Mesendoderm (in vitro differentiated cells): Measurements from ENCODE around the gene SEMA4C.

Experiments used
- DNase-seq: peaks from one replicate; pipeline ENCODE4 v3.0.0; 2013
- H2AK5ac ChIP-seq: 2 replicates; pipeline ENCODE4 v1.6.1; 2013; ENCODE audit warnings: low read length, inconsistent platforms
- H2BK120ac ChIP-seq: 2 replicates; pipeline ENCODE4 v1.6.1; 2013; ENCODE audit warnings: low read depth, mild to moderate bottlenecking, low read length, moderate library complexity, mixed read lengths
- H2BK15ac ChIP-seq: replicated peaks from 2 replicates; pipeline ENCODE4 v1.6.1; 2013; ENCODE audit warnings: low read depth, mild to moderate bottlenecking, moderate library complexity
- H2BK5ac ChIP-seq: 2 replicates; pipeline ENCODE4 v1.6.1; 2013; ENCODE audit warnings: low read length, inconsistent platforms
- H3K18ac ChIP-seq: 2 replicates; pipeline ENCODE4 v1.6.1; 2013; ENCODE audit warnings: mild to moderate bottlenecking, low read length, mixed read lengths
- H3K23ac ChIP-seq: one replicate; pipeline ENCODE4 v1.6.1; 2013; ENCODE audit warnings: low read length
- H3K27ac ChIP-seq: 2 replicates; pipeline ENCODE4 v1.5.1; 2013; ENCODE audit warnings: low read depth, mild to moderate bottlenecking, inconsistent platforms, low read length, moderate library complexity
- H3K27me3 ChIP-seq: 2 replicates; pipeline ENCODE4 v1.6.1; 2013; ENCODE audit warnings: low read length, control low read depth, mild to moderate bottlenecking, inconsistent platforms; ENCODE audit not compliant: insufficient read depth, poor library complexity
- H3K36me3 ChIP-seq: 2 replicates; pipeline ENCODE4 v1.6.1; 2013; ENCODE audit warnings: low read length, inconsistent platforms; ENCODE audit not compliant: control insufficient read depth, insufficient read depth
- H3K4ac ChIP-seq: one replicate; pipeline ENCODE4 v1.6.1; 2013; ENCODE audit warnings: low read depth, mild to moderate bottlenecking, low read length, moderate library complexity
- H3K4me1 ChIP-seq: 2 replicates; pipeline ENCODE4 v1.6.1; 2013; ENCODE audit warnings: low read depth, low read length, inconsistent platforms; ENCODE audit not compliant: control insufficient read depth
- H3K4me2 ChIP-seq: 2 replicates; pipeline ENCODE4 v1.6.1; 2013; ENCODE audit warnings: low read length
- H3K4me3 ChIP-seq: 2 replicates; pipeline ENCODE4 v1.5.1; 2013; ENCODE audit warnings: mild to moderate bottlenecking, low read length
- H3K56ac ChIP-seq: one replicate; pipeline ENCODE4 v1.6.1; 2013; ENCODE audit warnings: low read length
- H3K79me1 ChIP-seq: 2 replicates; pipeline ENCODE4 v1.6.1; 2013; ENCODE audit warnings: low read length, inconsistent platforms
- H3K79me2 ChIP-seq: 2 replicates; pipeline ENCODE4 v1.6.1; 2013; ENCODE audit warnings: mild to moderate bottlenecking, low read length; ENCODE audit not compliant: control insufficient read depth, insufficient read depth
- H3K9ac ChIP-seq: 2 replicates; pipeline ENCODE4 v1.6.1; 2013; ENCODE audit warnings: low read length, inconsistent platforms
- H4K5ac ChIP-seq: one replicate; pipeline ENCODE4 v1.6.1; 2013; ENCODE audit warnings: low read length
- H4K8ac ChIP-seq: one replicate; pipeline ENCODE4 v1.6.1; 2013; ENCODE audit warnings: low read depth, mild to moderate bottlenecking, control low read depth, low read length, moderate library complexity
- WGBS: extraction: QIAGEN DNeasy Blood & Tissue Kit; methylation state at CpG from one replicate; pipeline ENCODE4 v1.1.7; 2013; ENCODE audit warnings: low lambda C conversion rate, missing lambda C conversion rate; ENCODE audit not compliant: insufficient coverage; ENCODE audit errors: extremely low coverage; 5-methylcytosine and 5-hydroxymethylcytosine counted together

The SEMA4C gene

GRCh38 chr2:96847586-96847985, 22.3 kb downstream of the SEMA4C start:
- no peak overlapping the region for H3K56ac ChIP-seq
- H3K23ac ChIP-seq = no peak overlapping the region
- no peak overlapping the region for H3K4ac ChIP-seq
- no peak overlapping the region for H2BK15ac ChIP-seq
- no peak overlapping the region for H2BK5ac ChIP-seq
- no peak overlapping the region for H3K18ac ChIP-seq
- H2AK5ac ChIP-seq = no peak overlapping the region
- H3K27ac ChIP-seq = no peak overlapping the region
- no peak overlapping the region for H4K5ac ChIP-seq
- no peak overlapping the region for H4K8ac ChIP-seq
- H3K4me2 ChIP-seq = no peak overlapping the region
- no peak overlapping the region for H3K4me3 ChIP-seq
- no CpG with 5 or more reads among the region's 10 CpGs for WGBS
- H3K4me1 ChIP-seq = no peaks in the 10 kb centered on the region
- no peak overlapping the region for H2BK120ac ChIP-seq
- no peaks in the 10 kb centered on the region for H3K79me2 ChIP-seq
- H3K9ac ChIP-seq = no peak overlapping the region
- H3K36me3 ChIP-seq = peaks cover 2% of the 10 kb centered on the region
- DNase-seq = no peak
- H3K79me1 ChIP-seq = no peaks in the 10 kb centered on the region
- H3K27me3 ChIP-seq = no peaks in the 10 kb centered on the region

GRCh38 chr2:96846825-96847224, 23.1 kb downstream of the SEMA4C start:
- Histone ChIP-seq H3K9ac (no peak overlapping the region), H3K79me2 (no peaks in the 10 kb centered on the region), H2BK5ac (no peak overlapping the region), H4K8ac (no peak overlapping the region), H3K4ac (no peak overlapping the region), H2AK5ac (no peak overlapping the region), H3K56ac (no peak overlapping the region), H3K27ac (no peak overlapping the region), H3K4me1 (no peaks in the 10 kb centered on the region), H2BK120ac (no peak overlapping the region), H4K5ac (no peak overlapping the region), H3K4me2 (no peak overlapping the region), H3K79me1 (no peaks in the 10 kb centered on the region), H3K18ac (no peak overlapping the region), H3K36me3 (peaks cover 2% of the 10 kb centered on the region), H3K23ac (no peak overlapping the region), H2BK15ac (no peak overlapping the region), H3K27me3 (no peaks in the 10 kb centered on the region), H3K4me3 (no peak overlapping the region)
- WGBS = no CpG with 5 or more reads among the region's 5 CpGs
- DNase-seq = no peak

GRCh38 chr2:96844405-96844808, 25.5 kb downstream of the SEMA4C start:
- Histone ChIP-seq H3K9ac (no peak overlapping the region), H3K27me3 (no peaks in the 10 kb centered on the region), H2AK5ac (no peak overlapping the region), H3K79me2 (no peaks in the 10 kb centered on the region), H3K56ac (no peak overlapping the region), H3K4me1 (no peaks in the 10 kb centered on the region), H4K8ac (no peak overlapping the region), H2BK5ac (no peak overlapping the region), H3K36me3 (peaks cover 2% of the 10 kb centered on the region), H3K27ac (no peak overlapping the region), H3K79me1 (no peaks in the 10 kb centered on the region), H3K18ac (no peak overlapping the region), H4K5ac (no peak overlapping the region), H2BK15ac (no peak overlapping the region), H2BK120ac (no peak overlapping the region), H3K23ac (no peak overlapping the region), H3K4ac (no peak overlapping the region), H3K4me2 (no peak overlapping the region), H3K4me3 (no peak overlapping the region)
- no peak for DNase-seq
- no CpG with 5 or more reads among the region's 17 CpGs for WGBS

GRCh38 chr2:96843538-96844268, 26.2 kb downstream of the SEMA4C start, which contains the start of gene ANKRD23:
ANKRD23 (minus strand) TSS chr2:96844021; CDS start chr2:96843992, 29 bp downstream.
- Histone ChIP-seq H3K4ac (no peak within 1 kb of the TSS), H2BK120ac (no peak within 1 kb of the TSS), H3K23ac (no peak within 1 kb of the TSS), H4K8ac (no peak within 1 kb of the TSS), H3K4me1 (no peaks in the 10 kb centered on the region), H3K27me3 (no peaks in the 10 kb centered on the region), H3K4me2 (no peak within 1 kb of the TSS), H3K36me3 (peaks cover 2% of the 10 kb centered on the region), H3K79me2 (no peaks in the 10 kb centered on the region), H2AK5ac (no peak within 1 kb of the TSS), H3K18ac (no peak within 1 kb of the TSS), H3K4me3 (no peak within 1 kb of the TSS), H2BK15ac (no peak within 1 kb of the TSS), H3K27ac (no peak within 1 kb of the TSS), H3K56ac (no peak within 1 kb of the TSS), H2BK5ac (no peak within 1 kb of the TSS), H4K5ac (no peak within 1 kb of the TSS), H3K79me1 (no peaks in the 10 kb centered on the region), H3K9ac (no peak within 1 kb of the TSS)
- no CpG with 5 or more reads among the region's 14 CpGs for WGBS
- no peak for DNase-seq

GRCh38 chr2:96842600-96842999, 27.3 kb downstream of the SEMA4C start:
- H3K56ac ChIP-seq = peak overlapping the region; percentile 60
- no peak overlapping the region for H4K8ac ChIP-seq
- WGBS = no CpG with 5 or more reads among the region's 7 CpGs
- no peak overlapping the region for H3K27ac ChIP-seq
- H3K27me3 ChIP-seq = no peaks in the 10 kb centered on the region
- H2BK15ac ChIP-seq = no peak overlapping the region
- H3K4ac ChIP-seq = no peak overlapping the region
- H2AK5ac ChIP-seq = no peak overlapping the region
- H2BK120ac ChIP-seq = no peak overlapping the region
- H3K36me3 ChIP-seq = no peaks in the 10 kb centered on the region
- H4K5ac ChIP-seq = no peak overlapping the region
- no peak overlapping the region for H2BK5ac ChIP-seq
- H3K79me1 ChIP-seq = no peaks in the 10 kb centered on the region
- no peak overlapping the region for H3K4me2 ChIP-seq
- H3K18ac ChIP-seq = no peak overlapping the region
- DNase-seq = peak; percentile 54
- no peak overlapping the region for H3K4me3 ChIP-seq
- H3K23ac ChIP-seq = no peak overlapping the region
- H3K4me1 ChIP-seq = no peaks in the 10 kb centered on the region
- H3K79me2 ChIP-seq = no peaks in the 10 kb centered on the region
- H3K9ac ChIP-seq = no peak overlapping the region
